NB4 (cell line): Measurements from ENCODE around the gene CLDN7.

ENCODE experiments used
- CTCF ChIP-seq: IDR thresholded peaks from one replicate; pipeline ENCODE4 v1.5.1; 2012; ENCODE audit warnings: low read depth, low read length
- MAX ChIP-seq: IDR thresholded peaks from 2 replicates; pipeline ENCODE4 v1.6.1; 2011; ENCODE audit warnings: low read depth, low read length
- POLR2A ChIP-seq: IDR thresholded peaks from 2 replicates; pipeline ENCODE4 v1.6.1; 2011; ENCODE audit warnings: mild to moderate bottlenecking; ENCODE audit not compliant: insufficient read length; ENCODE audit errors: extremely low read depth

GRCh38 chr17:7218166-7218565 lies 44.1 kb downstream of the CLDN7 start:
- TF ChIP-seq CTCF (no peak), MAX (no peak), POLR2A (no peak)
